Stimulated activated CD8-positive, alpha-beta memory T cell treated with anti-CD3 and anti-CD28 coated beads, Interleukin-12 subunit alpha, Interleukin-12 subunit beta, amount 100 ng/mL, for 24 hours (primary cell): ENCODE measurements around the gene NCOA7.

Source experiments
- DNase-seq: peaks from one replicate; pipeline ENCODE4 v3.0.0-alpha.2; 2020; ENCODE audit errors: extremely low read depth

NCOA7 gene, protein sequence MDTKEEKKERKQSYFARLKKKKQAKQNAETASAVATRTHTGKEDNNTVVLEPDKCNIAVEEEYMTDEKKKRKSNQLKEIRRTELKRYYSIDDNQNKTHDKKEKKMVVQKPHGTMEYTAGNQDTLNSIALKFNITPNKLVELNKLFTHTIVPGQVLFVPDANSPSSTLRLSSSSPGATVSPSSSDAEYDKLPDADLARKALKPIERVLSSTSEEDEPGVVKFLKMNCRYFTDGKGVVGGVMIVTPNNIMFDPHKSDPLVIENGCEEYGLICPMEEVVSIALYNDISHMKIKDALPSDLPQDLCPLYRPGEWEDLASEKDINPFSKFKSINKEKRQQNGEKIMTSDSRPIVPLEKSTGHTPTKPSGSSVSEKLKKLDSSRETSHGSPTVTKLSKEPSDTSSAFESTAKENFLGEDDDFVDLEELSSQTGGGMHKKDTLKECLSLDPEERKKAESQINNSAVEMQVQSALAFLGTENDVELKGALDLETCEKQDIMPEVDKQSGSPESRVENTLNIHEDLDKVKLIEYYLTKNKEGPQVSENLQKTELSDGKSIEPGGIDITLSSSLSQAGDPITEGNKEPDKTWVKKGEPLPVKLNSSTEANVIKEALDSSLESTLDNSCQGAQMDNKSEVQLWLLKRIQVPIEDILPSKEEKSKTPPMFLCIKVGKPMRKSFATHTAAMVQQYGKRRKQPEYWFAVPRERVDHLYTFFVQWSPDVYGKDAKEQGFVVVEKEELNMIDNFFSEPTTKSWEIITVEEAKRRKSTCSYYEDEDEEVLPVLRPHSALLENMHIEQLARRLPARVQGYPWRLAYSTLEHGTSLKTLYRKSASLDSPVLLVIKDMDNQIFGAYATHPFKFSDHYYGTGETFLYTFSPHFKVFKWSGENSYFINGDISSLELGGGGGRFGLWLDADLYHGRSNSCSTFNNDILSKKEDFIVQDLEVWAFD

DNA sequence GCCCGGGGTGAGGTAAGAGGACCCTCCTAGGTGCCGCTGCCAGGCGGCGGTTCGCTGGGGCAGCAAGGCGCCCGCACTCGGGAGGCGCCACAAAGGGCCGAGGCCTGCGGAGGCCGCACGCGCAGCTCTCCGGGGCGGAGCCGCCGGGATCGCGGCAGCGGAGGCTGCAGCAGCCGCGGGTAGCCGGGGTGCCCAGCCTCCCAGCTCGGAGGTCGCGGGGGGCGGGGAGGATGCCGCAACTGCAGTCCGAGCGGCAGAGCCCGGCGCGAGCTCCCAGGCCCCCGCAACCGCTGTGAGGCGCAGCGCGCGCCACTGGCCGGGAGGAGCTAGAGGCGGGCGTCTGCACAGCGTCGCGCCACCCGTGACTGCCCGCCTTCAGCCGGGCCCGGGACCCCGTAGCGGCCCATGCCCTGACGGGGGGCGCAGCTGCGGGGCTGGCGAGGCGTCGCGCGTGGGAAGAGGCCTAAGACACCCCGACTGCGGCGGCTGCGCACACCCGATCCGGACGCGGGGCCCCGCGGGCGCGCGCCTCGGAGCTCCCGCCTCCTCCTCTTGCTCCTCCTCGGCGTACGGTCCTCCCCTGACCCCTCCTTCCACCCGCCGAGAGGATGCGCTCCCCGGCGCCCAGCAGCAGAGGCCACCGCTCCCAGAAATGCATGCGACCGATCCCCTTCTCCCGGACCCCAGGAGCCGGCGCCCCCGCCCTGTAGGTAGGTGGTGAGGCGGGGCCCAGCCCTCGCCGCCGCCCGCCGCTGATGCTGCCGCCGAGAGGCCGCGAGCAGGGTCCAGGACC is at the start of gene NCOA7:
NCOA7 (plus strand) TSS at position 603 of the 793 bp plus-strand sequence. CDS start 24,395 bp downstream, outside the sequence.
- peak; percentile 55 for DNase-seq

GRCh38 chr6:125741336-125741735 is 49.4 kb upstream of the NCOA7 start:
- DNase-seq: no peak

DNA sequence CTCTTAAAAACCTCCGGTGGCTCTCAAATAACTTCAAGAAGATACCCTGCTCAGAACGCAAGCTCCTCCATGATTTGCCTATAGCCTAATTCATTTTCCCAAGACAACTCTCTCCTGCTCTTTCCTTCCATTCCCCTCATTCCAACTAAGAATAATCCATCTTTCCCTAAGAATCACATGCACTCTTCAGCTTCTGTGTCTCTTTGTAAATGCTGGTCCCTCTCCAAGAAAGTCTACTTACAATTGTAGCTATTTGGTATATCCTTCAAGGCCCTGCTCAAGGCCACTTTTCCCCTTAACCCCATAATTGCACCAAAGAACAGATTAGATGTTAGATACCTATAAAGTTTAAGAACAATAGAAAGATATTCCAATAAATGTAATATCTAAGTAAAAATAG is 48.7 kb upstream of the NCOA7 start:
- DNase-seq: no peak

DNA sequence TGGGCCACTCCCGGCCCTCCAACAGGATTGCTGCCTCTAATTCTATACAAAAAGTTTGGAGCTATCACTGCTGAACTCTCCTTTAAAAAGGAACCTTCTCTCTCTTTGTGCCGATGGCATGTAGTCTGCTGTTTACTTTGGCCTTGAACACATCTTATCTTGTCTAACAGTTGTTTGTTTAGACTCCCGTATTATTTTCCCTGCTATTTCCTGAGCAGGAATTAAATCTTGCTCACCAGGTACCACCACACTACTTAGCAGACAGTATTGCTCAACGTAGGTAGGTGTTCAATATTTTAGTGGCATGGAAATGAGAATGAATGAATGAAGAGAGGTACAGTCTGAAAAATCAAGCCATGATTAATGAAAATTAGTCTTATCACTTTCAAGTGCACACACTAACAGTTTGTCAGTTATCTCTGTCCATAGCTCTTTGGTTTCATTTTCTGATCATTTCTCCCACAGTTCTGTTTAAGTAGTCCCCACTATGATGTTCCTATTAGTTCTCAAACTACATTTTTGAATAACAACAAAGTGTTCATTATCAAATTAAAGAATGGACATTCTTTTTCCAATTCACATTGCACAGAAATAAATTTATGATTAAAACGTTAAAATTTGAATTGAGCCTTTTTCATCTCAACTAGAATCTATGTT is 48.2 kb upstream of the NCOA7 start:
- no peak for DNase-seq

DNA sequence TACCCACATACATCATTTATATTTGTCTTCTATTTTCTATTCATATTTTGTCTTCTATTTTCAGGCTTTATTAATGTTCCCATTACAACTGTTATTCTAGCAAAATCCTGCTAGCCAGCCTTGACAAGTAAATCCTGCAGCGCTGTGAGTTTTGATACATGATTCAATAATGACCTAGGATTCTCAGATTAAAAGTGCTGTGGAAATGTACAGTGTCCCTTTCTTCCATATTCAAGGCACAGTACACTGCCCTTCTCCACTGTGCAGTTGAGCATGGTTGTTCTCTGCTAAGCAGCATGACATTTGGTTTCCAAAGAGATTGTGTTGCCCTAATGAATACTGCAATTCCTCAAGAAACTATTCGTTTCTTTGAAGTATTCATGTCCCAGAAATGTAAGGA is 47.2 kb upstream of the NCOA7 start:
- no peak for DNase-seq

DNA sequence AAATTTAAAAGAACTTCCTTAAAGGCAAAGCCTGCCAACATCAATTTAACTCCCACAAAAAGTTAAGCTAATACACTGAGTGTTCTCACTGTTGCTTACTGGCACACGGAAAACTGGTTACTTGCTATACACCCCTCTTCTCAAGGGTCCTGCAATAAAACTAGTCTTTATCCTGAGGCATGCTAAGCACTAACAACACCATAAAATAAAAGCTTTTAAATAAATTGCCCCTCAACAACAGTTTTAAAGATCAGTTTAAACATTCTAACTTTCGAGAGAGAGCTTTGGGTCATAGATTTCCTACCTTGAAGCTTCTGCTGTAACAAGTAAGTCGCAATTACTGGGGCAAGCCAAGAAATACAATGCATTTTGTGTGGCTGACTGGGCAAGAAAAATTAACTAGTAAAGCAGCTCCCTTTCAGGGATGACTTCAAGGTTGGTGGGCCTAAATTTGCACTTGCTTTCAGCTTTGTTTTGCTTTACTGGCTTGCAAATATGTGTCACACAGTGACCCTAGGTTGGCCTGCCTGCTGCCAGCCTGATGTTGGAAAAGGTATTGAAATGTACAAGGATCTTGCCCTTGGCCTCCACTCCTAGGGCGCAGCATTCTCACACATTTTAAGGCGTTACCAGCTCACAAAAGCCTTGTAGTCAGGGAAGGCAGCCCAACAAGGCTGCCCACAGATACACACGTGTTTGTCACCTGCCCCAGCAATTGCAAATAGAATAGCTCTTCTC is 45.3 kb upstream of the NCOA7 start:
- DNase-seq: no peak

DNA sequence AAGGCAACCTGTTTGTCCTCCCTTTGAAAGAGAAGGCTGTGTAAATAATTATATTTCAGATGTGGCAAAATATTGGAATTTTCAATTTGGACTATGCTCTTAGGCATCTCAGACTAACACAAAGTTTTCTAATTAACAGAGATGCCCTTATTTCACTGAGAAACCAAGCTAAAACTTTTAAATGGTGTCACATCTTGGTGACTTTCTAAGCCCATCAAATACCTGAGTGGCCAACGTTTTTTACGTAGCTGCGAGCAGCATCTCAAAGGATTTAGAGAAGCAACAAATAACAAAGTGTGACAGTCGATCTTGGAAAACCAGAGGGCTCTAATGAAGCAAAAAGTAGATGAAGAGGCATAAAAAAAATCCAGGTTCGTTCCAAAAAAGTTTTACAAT is 44.7 kb upstream of the NCOA7 start:
- DNase-seq: no peak

GRCh38 chr6:125746731-125747588 is 43.8 kb upstream of the NCOA7 start:
- no peak for DNase-seq

DNA sequence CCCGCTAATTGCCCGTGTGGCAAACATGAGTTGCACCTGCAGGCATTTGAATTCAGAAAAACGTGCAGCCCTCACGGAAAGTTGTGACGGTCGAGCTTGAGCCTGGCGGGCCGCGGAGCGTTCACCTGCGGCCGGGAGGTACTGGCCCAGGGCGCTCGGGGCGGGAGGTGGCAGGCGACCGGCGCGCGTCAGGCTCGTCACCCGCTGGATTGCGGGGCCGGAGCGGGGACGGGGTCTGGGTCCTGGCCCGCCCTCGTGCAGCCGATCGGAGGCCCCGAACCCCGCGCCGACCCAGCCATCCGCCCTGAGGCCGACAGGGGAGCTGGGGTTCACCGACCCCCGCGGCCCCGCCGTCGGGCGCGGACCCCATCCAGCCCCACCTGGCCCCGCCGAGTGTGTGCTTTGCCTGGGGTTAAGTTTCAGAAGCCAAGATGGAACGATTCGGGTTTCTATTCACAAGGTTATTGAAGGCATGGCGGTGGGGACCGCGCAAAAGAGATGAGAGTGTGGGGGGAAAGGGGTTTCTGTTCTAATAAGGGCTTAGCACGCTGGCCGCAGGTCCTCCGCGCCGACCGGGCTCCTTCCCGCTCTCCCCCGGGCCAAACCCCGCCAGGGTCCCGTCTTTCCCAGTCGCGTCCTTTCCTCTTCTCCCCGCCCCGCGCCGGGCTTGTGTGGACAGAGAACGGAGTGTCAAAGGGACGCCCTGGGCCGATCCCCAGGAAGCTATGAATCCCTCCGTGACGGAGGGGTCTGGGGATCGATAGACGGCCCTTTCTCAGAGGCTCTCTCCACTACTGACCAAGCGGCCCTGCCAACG is 43.0 kb upstream of the NCOA7 start:
- no peak for DNase-seq

DNA sequence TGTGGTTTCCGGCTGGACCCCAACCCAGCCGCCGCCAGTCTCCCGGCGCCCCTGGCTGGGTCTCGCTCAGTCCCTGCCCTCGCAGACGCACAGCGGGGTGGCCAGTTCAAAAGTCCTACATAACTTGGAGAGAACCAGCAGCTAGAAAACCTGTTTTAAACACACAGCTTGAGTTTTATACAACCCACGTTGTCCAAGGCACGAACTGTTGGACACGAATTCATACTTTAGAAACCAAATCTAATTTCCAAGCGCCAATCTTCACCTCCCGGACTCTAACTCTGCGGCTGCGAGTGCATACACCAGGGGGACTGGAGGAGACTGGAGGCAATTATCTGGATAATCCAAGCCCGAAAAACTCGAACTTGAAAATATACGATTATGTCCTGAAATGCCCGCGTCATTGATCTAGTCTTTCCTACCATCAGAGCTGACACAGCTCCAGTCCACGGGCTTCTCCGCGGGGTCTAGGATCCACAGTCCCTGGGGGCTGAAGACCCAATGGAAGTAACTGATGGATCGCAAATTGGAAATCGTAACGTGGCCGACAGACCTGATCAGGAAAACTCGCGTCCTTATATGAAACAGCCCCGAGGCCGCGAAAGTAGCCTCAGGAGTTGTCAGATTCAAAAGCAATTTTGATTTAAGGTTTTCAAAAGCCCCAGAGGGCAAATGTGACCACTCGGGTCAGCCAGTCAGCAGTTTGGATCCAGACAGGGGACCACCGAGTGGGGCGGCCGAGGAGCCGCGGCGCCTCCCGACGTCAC is 42.2 kb upstream of the NCOA7 start:
- no peak for DNase-seq

DNA sequence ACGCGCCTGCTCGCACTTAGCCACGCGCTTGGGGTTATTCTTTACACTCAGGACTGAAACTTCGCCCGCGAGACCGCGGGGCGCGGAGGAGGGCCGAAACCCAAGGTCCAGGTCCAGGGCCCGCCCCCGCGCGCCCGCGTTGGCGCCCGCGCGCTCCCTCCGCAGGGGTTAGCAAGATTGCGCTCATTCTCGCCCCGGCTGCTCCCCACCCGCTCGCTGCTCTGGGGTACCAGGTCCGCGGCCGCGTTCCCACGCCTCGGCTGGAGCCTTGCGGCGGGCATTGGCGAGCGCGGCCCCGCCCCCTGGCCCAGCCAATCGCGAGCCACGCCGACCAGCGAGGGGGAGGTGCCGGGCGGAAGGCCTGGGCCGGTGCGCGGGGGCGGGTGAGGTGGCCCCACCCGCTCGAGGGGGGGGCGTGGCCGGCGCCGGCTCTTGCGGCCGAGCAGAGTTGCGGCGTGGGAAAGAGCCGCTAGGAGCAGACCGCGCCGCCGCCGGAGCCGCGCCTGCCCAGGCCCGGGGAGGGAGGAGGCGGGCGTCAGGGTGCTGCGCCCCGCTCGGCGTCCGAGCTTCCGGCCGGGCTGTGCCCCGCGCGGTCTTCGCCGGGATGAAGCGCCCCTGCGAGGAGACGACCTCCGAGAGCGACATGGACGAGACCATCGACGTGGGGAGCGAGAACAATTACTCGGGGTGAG is 41.4 kb upstream of the NCOA7 start, which contains the start of gene HEY2:
HEY2 (plus strand) TSS at position 460 of the 692 bp plus-strand sequence; CDS start at position 605, 145 bp downstream.
- peak; percentile 64 for DNase-seq

DNA sequence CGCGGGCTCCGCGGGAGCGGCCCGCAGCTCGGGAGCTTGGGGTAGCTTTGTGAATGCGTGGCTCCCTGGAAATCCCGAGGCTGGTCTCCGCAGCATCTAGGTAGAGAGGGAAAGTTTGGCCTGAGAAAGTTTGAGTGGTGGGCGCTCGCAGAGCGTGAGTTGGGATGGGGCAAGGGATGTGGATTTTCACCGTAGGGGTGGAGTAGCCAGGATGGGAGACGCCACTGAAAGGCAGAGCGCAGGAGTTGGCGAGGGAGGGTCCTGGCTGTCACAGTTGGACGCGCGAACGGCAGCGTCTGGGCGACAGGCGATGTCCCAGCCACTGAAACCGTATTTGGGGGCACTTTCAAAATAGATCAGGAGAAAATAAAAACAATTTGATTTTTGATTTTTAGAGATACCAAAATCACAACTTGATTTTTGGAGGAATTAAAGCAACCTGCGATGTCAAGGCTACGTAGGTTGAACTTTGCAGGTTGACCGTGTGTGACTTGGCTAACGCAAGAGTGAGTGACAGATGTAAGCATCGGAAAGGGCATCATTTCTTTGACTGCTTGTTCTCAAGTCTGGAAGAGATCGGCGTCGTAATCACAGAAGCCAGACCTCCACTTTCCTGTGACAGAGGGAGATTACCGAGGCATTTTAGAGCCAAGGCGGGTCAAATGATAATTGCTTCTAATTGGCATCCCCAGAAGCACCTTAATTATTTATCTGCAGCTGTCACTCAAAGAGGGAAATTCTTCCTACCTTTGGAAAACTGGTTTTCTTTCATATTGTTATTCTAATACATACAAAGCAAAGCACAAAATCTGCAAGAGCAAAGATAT is 40.7 kb upstream of the NCOA7 start:
- no peak for DNase-seq

DNA sequence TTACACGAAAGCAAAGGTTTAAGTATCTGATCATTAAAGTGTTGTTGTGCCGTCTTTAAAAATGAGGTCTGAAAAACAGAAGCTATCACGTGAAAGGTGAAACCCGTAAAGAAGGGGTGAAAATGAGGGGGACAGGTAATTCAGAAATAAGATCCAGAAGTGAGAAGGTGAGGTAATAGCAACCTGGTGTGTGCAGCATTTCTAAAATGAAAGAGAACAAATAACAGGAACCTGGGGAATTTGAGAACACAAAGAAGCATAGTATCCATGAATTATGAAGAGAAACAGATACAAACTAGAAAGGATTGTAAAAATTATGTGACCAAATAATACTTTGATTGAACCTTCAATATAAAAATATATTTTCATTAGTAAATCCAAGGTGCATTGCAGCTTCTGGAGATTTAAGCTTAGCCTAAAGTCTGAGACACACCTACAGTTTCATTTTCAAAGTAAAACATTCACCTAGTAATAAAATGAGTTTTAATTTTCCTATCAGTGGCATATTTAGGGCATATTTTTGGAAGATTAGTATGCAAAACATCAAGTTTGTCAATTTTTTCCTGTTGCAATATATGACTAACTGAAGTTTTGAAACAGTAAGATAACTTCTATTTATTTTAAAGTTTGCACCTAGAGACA is 39.9 kb upstream of the NCOA7 start:
- DNase-seq: no peak

GRCh38 chr6:125751334-125751916 is 39.3 kb upstream of the NCOA7 start:
- no peak for DNase-seq

DNA sequence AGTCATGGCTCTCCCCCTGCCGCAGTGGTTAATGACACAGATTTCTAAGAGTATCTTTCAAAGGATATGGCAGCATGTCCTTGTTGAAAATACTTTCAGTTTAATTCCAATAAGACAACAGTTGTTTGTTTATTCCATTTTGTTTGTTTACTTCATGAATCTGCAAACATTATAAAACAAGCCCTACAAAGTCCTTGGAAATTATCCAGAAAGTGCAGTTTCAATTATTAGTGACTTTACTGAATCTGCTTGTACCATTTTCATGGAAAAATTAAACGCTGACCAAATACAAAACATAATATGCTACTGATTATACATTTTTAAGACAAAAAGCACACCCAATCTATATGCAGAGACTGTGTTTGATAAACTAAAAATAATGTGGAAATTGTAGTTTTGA is 38.0 kb upstream of the NCOA7 start:
- DNase-seq: no peak
